HEK293 (cell line): ENCODE results near the gene EPHA4.

Experiments
- EGR2 ChIP-seq: fragments of 450-650 bp; formaldehyde crosslinking; IDR thresholded peaks from 2 replicates; pipeline ENCODE4 v1.5.1; 2016; ENCODE audit warnings: low read depth, missing biosample characterization, missing genetic modification characterization
- ZNF10 ChIP-seq: fragments of 450-650 bp; formaldehyde crosslinking; IDR thresholded peaks from 2 replicates; pipeline ENCODE4 v1.5.1; 2017; ENCODE audit warnings: missing biosample characterization, missing genetic modification characterization
- ZNF133 ChIP-seq: fragments of 450-650 bp; formaldehyde crosslinking; IDR thresholded peaks from 2 replicates; pipeline ENCODE4 v1.5.1; 2016; ENCODE audit warnings: missing biosample characterization, missing genetic modification characterization
- ZNF670 ChIP-seq: fragments of 450-650 bp; formaldehyde crosslinking; IDR thresholded peaks from 2 replicates; pipeline ENCODE4 v1.5.1; 2016; ENCODE audit warnings: missing biosample characterization, missing genetic modification characterization, low read depth
- ZSCAN30 ChIP-seq: fragments of 450-650 bp; IDR thresholded peaks from 2 replicates; pipeline ENCODE4 v1.5.1; 2018; ENCODE audit warnings: missing biosample characterization, mild to moderate bottlenecking, missing genetic modification characterization, moderate library complexity
- TF ChIP-seq, protein P1 (sequence below): fragments of 450-650 bp; formaldehyde crosslinking; IDR thresholded peaks from 2 replicates; pipeline ENCODE4 v1.5.1; 2017; ENCODE audit warnings: missing biosample characterization, missing genetic modification characterization
- TF ChIP-seq, protein P2 (sequence below): fragments of 450-650 bp; formaldehyde crosslinking; IDR thresholded peaks from 2 replicates; pipeline ENCODE4 v1.5.1; 2016; ENCODE audit warnings: missing biosample characterization, missing genetic modification characterization
- TF ChIP-seq, protein P3 (sequence below): fragments of 450-650 bp; formaldehyde crosslinking; IDR thresholded peaks from 2 replicates; pipeline ENCODE4 v1.5.1; 2016; ENCODE audit warnings: missing biosample characterization, missing genetic modification characterization

DNA sequence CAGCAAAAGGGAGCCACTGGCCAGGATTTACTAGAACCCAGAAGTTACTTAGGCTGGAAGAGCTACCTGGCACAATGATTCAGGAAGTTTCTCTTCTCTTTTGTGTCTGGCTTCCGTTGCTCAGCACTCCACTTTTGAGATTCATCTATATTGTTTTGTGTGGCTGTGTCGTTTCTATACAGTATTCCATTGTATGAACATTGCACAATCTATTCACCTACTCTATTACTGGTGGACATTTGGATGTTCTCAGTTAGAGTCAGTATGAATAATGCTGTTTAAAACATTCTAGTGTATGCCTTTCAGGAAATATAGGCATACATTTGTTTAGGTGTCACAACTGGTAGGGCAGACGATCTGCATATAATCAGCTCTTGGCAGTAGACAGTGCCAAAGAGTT is 36.3 kb upstream of the EPHA4 start:
- TF ChIP-seq, protein P1, sequence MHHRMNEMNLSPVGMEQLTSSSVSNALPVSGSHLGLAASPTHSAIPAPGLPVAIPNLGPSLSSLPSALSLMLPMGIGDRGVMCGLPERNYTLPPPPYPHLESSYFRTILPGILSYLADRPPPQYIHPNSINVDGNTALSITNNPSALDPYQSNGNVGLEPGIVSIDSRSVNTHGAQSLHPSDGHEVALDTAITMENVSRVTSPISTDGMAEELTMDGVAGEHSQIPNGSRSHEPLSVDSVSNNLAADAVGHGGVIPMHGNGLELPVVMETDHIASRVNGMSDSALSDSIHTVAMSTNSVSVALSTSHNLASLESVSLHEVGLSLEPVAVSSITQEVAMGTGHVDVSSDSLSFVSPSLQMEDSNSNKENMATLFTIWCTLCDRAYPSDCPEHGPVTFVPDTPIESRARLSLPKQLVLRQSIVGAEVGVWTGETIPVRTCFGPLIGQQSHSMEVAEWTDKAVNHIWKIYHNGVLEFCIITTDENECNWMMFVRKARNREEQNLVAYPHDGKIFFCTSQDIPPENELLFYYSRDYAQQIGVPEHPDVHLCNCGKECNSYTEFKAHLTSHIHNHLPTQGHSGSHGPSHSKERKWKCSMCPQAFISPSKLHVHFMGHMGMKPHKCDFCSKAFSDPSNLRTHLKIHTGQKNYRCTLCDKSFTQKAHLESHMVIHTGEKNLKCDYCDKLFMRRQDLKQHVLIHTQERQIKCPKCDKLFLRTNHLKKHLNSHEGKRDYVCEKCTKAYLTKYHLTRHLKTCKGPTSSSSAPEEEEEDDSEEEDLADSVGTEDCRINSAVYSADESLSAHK (tag by site-specific recombination), result no peak
- TF ChIP-seq, protein P2, sequence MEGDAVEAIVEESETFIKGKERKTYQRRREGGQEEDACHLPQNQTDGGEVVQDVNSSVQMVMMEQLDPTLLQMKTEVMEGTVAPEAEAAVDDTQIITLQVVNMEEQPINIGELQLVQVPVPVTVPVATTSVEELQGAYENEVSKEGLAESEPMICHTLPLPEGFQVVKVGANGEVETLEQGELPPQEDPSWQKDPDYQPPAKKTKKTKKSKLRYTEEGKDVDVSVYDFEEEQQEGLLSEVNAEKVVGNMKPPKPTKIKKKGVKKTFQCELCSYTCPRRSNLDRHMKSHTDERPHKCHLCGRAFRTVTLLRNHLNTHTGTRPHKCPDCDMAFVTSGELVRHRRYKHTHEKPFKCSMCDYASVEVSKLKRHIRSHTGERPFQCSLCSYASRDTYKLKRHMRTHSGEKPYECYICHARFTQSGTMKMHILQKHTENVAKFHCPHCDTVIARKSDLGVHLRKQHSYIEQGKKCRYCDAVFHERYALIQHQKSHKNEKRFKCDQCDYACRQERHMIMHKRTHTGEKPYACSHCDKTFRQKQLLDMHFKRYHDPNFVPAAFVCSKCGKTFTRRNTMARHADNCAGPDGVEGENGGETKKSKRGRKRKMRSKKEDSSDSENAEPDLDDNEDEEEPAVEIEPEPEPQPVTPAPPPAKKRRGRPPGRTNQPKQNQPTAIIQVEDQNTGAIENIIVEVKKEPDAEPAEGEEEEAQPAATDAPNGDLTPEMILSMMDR, result no peak
- no peak for TF ChIP-seq ZNF670 (tag by site-specific recombination)
- TF ChIP-seq ZSCAN30 (tag by site-specific recombination), result no peak
- TF ChIP-seq, protein P3, sequence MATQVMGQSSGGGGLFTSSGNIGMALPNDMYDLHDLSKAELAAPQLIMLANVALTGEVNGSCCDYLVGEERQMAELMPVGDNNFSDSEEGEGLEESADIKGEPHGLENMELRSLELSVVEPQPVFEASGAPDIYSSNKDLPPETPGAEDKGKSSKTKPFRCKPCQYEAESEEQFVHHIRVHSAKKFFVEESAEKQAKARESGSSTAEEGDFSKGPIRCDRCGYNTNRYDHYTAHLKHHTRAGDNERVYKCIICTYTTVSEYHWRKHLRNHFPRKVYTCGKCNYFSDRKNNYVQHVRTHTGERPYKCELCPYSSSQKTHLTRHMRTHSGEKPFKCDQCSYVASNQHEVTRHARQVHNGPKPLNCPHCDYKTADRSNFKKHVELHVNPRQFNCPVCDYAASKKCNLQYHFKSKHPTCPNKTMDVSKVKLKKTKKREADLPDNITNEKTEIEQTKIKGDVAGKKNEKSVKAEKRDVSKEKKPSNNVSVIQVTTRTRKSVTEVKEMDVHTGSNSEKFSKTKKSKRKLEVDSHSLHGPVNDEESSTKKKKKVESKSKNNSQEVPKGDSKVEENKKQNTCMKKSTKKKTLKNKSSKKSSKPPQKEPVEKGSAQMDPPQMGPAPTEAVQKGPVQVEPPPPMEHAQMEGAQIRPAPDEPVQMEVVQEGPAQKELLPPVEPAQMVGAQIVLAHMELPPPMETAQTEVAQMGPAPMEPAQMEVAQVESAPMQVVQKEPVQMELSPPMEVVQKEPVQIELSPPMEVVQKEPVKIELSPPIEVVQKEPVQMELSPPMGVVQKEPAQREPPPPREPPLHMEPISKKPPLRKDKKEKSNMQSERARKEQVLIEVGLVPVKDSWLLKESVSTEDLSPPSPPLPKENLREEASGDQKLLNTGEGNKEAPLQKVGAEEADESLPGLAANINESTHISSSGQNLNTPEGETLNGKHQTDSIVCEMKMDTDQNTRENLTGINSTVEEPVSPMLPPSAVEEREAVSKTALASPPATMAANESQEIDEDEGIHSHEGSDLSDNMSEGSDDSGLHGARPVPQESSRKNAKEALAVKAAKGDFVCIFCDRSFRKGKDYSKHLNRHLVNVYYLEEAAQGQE (tag by site-specific recombination), result no peak
- no peak for TF ChIP-seq EGR2 (tag by site-specific recombination)
- TF ChIP-seq ZNF10 (tag by site-specific recombination), result no peak
- no peak for TF ChIP-seq ZNF133 (tag by site-specific recombination)
